ENCODE measurements around the gene LRMDA.
"Not testable (repeated sequence)": the region's sequence is repeated elsewhere in the genome, so short reads cannot be mapped to it uniquely, and the experiment has no call there.

LRMDA gene

GRCh38 chr10:75751232-75751631 lies 319.8 kb downstream of the LRMDA start:
- Mint-ChIP-seq H3K27ac (no peak overlapping the region), H3K4me3 (no peak overlapping the region), H3K4me1 (no peaks in the 10 kb centered on the region), H3K9me3 (no peaks in the 10 kb centered on the region), H3K36me3 (no peaks in the 10 kb centered on the region), H3K27me3 (peaks cover 5% of the 10 kb centered on the region)
- no peak for ATAC-seq

- no peak overlapping the region for H3K27ac Mint-ChIP-seq
- no peaks in the 10 kb centered on the region for H3K9me3 Mint-ChIP-seq
- no peaks in the 10 kb centered on the region for H3K4me1 Mint-ChIP-seq
- H3K36me3 Mint-ChIP-seq: no peaks in the 10 kb centered on the region
- no peak overlapping the region for H3K4me3 Mint-ChIP-seq
- no peak for ATAC-seq
- no peaks in the 10 kb centered on the region for H3K27me3 Mint-ChIP-seq
Measured at GRCh38 chr10:75753621-75754020, 322.2 kb downstream of the LRMDA start.

GRCh38 chr10:75754096-75754831 lies 322.8 kb downstream of the LRMDA start:
- Mint-ChIP-seq H3K27me3 (no peaks in the 10 kb centered on the region), H3K4me1 (no peaks in the 10 kb centered on the region)
- ATAC-seq: no peak

GRCh38 chr10:75755528-75755927 lies 324.1 kb downstream of the LRMDA start:
- no peak for ATAC-seq
- no peaks in the 10 kb centered on the region for H3K4me1 Mint-ChIP-seq
- H3K27me3 Mint-ChIP-seq: no peaks in the 10 kb centered on the region
- H3K36me3 Mint-ChIP-seq: no peaks in the 10 kb centered on the region
- no peak overlapping the region for H3K4me3 Mint-ChIP-seq
- H3K27ac Mint-ChIP-seq: no peak overlapping the region
- H3K9me3 Mint-ChIP-seq: no peaks in the 10 kb centered on the region

More at GRCh38 chr10:75754096-75754831, 322.8 kb downstream of the LRMDA start:
- Mint-ChIP-seq H3K9me3 (no peaks in the 10 kb centered on the region), H3K4me3 (no peak overlapping the region), H3K27ac (no peak overlapping the region), H3K36me3 (no peaks in the 10 kb centered on the region)

GRCh38 chr10:75761289-75761688 lies 329.9 kb downstream of the LRMDA start:
- no peak for ATAC-seq
- no peaks in the 10 kb centered on the region for H3K36me3 Mint-ChIP-seq
- H3K27me3 Mint-ChIP-seq: no peaks in the 10 kb centered on the region
- no peaks in the 10 kb centered on the region for H3K4me1 Mint-ChIP-seq
- no peaks in the 10 kb centered on the region for H3K9me3 Mint-ChIP-seq
- H3K4me3 Mint-ChIP-seq: no peak overlapping the region
- no peak overlapping the region for H3K27ac Mint-ChIP-seq

- no peaks in the 10 kb centered on the region for H3K9me3 Mint-ChIP-seq
- ATAC-seq: no peak
- no peak overlapping the region for H3K4me3 Mint-ChIP-seq
- no peaks in the 10 kb centered on the region for H3K4me1 Mint-ChIP-seq
- no peak overlapping the region for H3K27ac Mint-ChIP-seq
- no peaks in the 10 kb centered on the region for H3K27me3 Mint-ChIP-seq
- no peaks in the 10 kb centered on the region for H3K36me3 Mint-ChIP-seq
Measured at GRCh38 chr10:75762431-75762802, 331.0 kb downstream of the LRMDA start.

GRCh38 chr10:75763652-75764051 lies 332.2 kb downstream of the LRMDA start:
- Mint-ChIP-seq H3K4me1 (no peaks in the 10 kb centered on the region), H3K27me3 (no peaks in the 10 kb centered on the region), H3K27ac (no peak overlapping the region), H3K36me3 (no peaks in the 10 kb centered on the region), H3K4me3 (no peak overlapping the region), H3K9me3 (no peaks in the 10 kb centered on the region)
- no peak for ATAC-seq

- H3K4me3 Mint-ChIP-seq: no peak overlapping the region
- no peaks in the 10 kb centered on the region for H3K4me1 Mint-ChIP-seq
- no peaks in the 10 kb centered on the region for H3K9me3 Mint-ChIP-seq
- no peak overlapping the region for H3K27ac Mint-ChIP-seq
- ATAC-seq: no peak
- no peaks in the 10 kb centered on the region for H3K36me3 Mint-ChIP-seq
- no peaks in the 10 kb centered on the region for H3K27me3 Mint-ChIP-seq
Measured at GRCh38 chr10:75764974-75765788, 333.8 kb downstream of the LRMDA start.

GRCh38 chr10:75765789-75766096 lies 334.3 kb downstream of the LRMDA start:
- H3K36me3 Mint-ChIP-seq: no peaks in the 10 kb centered on the region
- no peaks in the 10 kb centered on the region for H3K9me3 Mint-ChIP-seq
- H3K27me3 Mint-ChIP-seq: no peaks in the 10 kb centered on the region
- H3K4me1 Mint-ChIP-seq: no peaks in the 10 kb centered on the region
- ATAC-seq: peak; percentile 20
- no peak overlapping the region for H3K4me3 Mint-ChIP-seq
- no peak overlapping the region for H3K27ac Mint-ChIP-seq

GRCh38 chr10:75766106-75766505 lies 334.7 kb downstream of the LRMDA start:
- Mint-ChIP-seq H3K36me3 (no peaks in the 10 kb centered on the region), H3K4me1 (no peaks in the 10 kb centered on the region), H3K27ac (no peak overlapping the region), H3K27me3 (no peaks in the 10 kb centered on the region), H3K4me3 (no peak overlapping the region), H3K9me3 (no peaks in the 10 kb centered on the region)
- ATAC-seq: no peak

GRCh38 chr10:75766752-75767151 lies 335.3 kb downstream of the LRMDA start:
- H3K27ac Mint-ChIP-seq, ATAC-seq: not testable (repeated sequence)

GRCh38 chr10:75770626-75771081 lies 339.2 kb downstream of the LRMDA start:
- H3K4me1 Mint-ChIP-seq: peaks cover 7% of the 10 kb centered on the region
- no peak overlapping the region for H3K4me3 Mint-ChIP-seq
- H3K9me3 Mint-ChIP-seq: no peaks in the 10 kb centered on the region
- H3K36me3 Mint-ChIP-seq: no peaks in the 10 kb centered on the region
- H3K27me3 Mint-ChIP-seq: no peaks in the 10 kb centered on the region
- no peak for ATAC-seq
- H3K27ac Mint-ChIP-seq: no peak overlapping the region

More at GRCh38 chr10:75766752-75767151, 335.3 kb downstream of the LRMDA start:
- H3K4me1 Mint-ChIP-seq, H3K27me3 Mint-ChIP-seq, H3K4me3 Mint-ChIP-seq, H3K9me3 Mint-ChIP-seq, H3K36me3 Mint-ChIP-seq: not testable (repeated sequence)

- Mint-ChIP-seq H3K4me1 (peaks cover 7% of the 10 kb centered on the region), H3K36me3 (no peaks in the 10 kb centered on the region), H3K4me3 (peak overlapping the region; percentile 30), H3K9me3 (no peaks in the 10 kb centered on the region), H3K27me3 (no peaks in the 10 kb centered on the region), H3K27ac (no peak overlapping the region)
- no peak for ATAC-seq
Measured at GRCh38 chr10:75771606-75772005, 340.2 kb downstream of the LRMDA start.

- Mint-ChIP-seq H3K9me3 (no peaks in the 10 kb centered on the region), H3K4me1 (peaks cover 7% of the 10 kb centered on the region), H3K27ac (no peak overlapping the region), H3K4me3 (peak overlapping the region; percentile 48), H3K36me3 (no peaks in the 10 kb centered on the region), H3K27me3 (no peaks in the 10 kb centered on the region)
- no peak for ATAC-seq
Measured at GRCh38 chr10:75772153-75772887, 340.9 kb downstream of the LRMDA start.

- H3K4me3 Mint-ChIP-seq: no peak overlapping the region
- peaks cover 7% of the 10 kb centered on the region for H3K4me1 Mint-ChIP-seq
- H3K27ac Mint-ChIP-seq: no peak overlapping the region
- no peaks in the 10 kb centered on the region for H3K27me3 Mint-ChIP-seq
- H3K36me3 Mint-ChIP-seq: no peaks in the 10 kb centered on the region
- peak; percentile 44 for ATAC-seq
- H3K9me3 Mint-ChIP-seq: no peaks in the 10 kb centered on the region
Measured at GRCh38 chr10:75773231-75773780, 341.9 kb downstream of the LRMDA start.

Data from stimulated activated memory B cell treated with anti-CD40 and anti-IgM and Interleukin-4, amounts not matched to agents 10 μg/mL and 1 μg/mL and 100 μg/mL, for 72 hours (primary cell).